ENCODE measurements around the gene MIPOL1.

- no peak for TF ChIP-seq CTCF (IDR thresholded peaks at IDR 0.05)
- no peak for TF ChIP-seq POLR2AphosphoS5 (IDR thresholded peaks at IDR 0.05)
Observed at GRCh38 chr14:37196604-37197420, 925 bp upstream of the MIPOL1 start.
